ENCODE results near the gene ABTB1. TPM values are rescaled to one million over a fixed set of nuclear protein-coding genes. Genes with fewer than 3 reads are reported as not detected.
A peak's percentile ranks its signal among the peaks of the same experiment; 100 is the strongest.

The ABTB1 gene
- polyA plus RNA-seq, 1 donor, result 17.0 TPM

DNA sequence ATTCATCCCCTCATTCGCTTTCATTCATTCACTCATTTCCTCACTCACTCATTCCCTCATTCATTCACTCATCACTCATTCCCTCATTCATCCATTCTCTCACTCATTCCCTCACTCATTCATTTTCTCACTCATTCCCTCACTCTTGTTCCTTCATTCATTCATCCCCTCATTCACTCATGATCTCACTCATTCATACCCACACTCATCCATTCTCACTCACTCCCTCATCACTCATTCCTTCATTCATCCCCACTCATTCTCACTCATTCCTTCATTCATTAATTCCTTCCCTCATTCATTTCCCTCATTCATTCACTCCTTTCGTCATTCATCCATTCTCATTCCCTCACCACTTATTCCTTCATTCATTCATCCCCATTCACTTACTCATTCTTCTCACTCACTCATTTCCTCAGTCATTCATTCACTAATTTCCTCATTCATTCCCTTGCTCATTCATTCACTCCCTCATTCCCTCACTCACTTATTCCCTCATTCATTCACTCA is 14.5 kb downstream of the ABTB1 start:
- H3K36me3 ChIP-seq (ENCODE audit: control insufficient read depth, insufficient read depth, low read length), result peaks cover 7% of the 10 kb centered on the region
- no peaks in the 10 kb centered on the region for H3K27me3 ChIP-seq (ENCODE audit: control insufficient read depth, insufficient read depth, low read length)
- H3K4me1 ChIP-seq (ENCODE audit: control insufficient read depth, insufficient read depth, low read length), result no peaks in the 10 kb centered on the region
- no peak overlapping the region for H3K4me3 ChIP-seq (ENCODE audit: low read length)
- no peak overlapping the region for H3K27ac ChIP-seq (ENCODE audit: low read length)
- H3K9me3 ChIP-seq (ENCODE audit: control insufficient read depth, low read depth, low read length), result no peaks in the 10 kb centered on the region
- no peak for DNase-seq
- 92% methylated on average over 2 of the region's 2 CpGs for WGBS (ENCODE audit: insufficient coverage, low lambda C conversion rate)

GRCh38 chr3:127688022-127688415 is 15.3 kb downstream of the ABTB1 start:
- no peak overlapping the region for H3K4me3 ChIP-seq (ENCODE audit: low read length)
- no peaks in the 10 kb centered on the region for H3K27me3 ChIP-seq (ENCODE audit: control insufficient read depth, insufficient read depth, low read length)
- no peaks in the 10 kb centered on the region for H3K9me3 ChIP-seq (ENCODE audit: control insufficient read depth, low read depth, low read length)
- peaks cover 10% of the 10 kb centered on the region for H3K36me3 ChIP-seq (ENCODE audit: control insufficient read depth, insufficient read depth, low read length)
- WGBS (ENCODE audit: insufficient coverage, low lambda C conversion rate), result no CpG with 5 or more reads among the region's 2 CpGs
- no peak for DNase-seq
- no peaks in the 10 kb centered on the region for H3K4me1 ChIP-seq (ENCODE audit: control insufficient read depth, insufficient read depth, low read length)
- no peak overlapping the region for H3K27ac ChIP-seq (ENCODE audit: low read length)

- no peaks in the 10 kb centered on the region for H3K27me3 ChIP-seq (ENCODE audit: control insufficient read depth, insufficient read depth, low read length)
- H3K4me1 ChIP-seq (ENCODE audit: control insufficient read depth, insufficient read depth, low read length), result no peaks in the 10 kb centered on the region
- no peak overlapping the region for H3K4me3 ChIP-seq (ENCODE audit: low read length)
- H3K9me3 ChIP-seq (ENCODE audit: control insufficient read depth, low read depth, low read length), result no peaks in the 10 kb centered on the region
- no peak overlapping the region for H3K27ac ChIP-seq (ENCODE audit: low read length)
- H3K36me3 ChIP-seq (ENCODE audit: control insufficient read depth, insufficient read depth, low read length), result peaks cover 14% of the 10 kb centered on the region
- 100% methylated on average over 2 of the region's 20 CpGs for WGBS (ENCODE audit: insufficient coverage, low lambda C conversion rate)
- no peak for DNase-seq
Measured at GRCh38 chr3:127688416-127689265, 15.9 kb downstream of the ABTB1 start.

DNA sequence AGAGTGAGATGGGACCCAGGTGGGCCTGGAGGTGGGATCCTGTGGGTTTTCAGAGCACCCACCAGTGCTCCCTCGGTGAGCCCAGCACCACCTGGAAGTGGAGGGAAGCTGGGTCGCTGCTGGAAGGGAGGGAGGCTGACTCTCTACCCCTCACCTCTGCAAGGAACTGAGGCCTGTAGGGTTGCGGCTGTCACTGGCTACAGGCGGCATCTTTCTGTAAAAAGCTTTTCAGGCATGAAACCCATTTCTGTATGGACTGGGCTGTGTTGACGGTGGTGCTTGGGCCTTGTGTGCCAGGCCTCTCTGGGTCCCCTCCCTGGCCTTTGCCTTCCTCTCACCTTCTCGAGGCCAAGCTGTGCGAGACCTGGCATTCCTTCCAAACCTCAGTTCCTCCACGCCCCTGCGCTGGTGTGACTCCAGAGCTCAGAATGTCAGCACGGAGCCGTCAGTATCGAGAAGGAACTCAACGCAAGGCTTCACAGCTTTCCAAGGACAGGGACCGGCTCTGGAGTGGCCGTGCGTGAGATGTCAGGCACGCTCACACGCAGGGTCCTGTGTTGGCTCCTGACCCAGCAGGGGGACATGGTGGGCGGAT is 16.6 kb downstream of the ABTB1 start:
- WGBS (ENCODE audit: insufficient coverage, low lambda C conversion rate), result no CpG with 5 or more reads among the region's 19 CpGs
- Histone ChIP-seq H3K27ac (ENCODE audit: low read length) (no peak overlapping the region), H3K36me3 (ENCODE audit: control insufficient read depth, insufficient read depth, low read length) (peaks cover 15% of the 10 kb centered on the region), H3K9me3 (ENCODE audit: control insufficient read depth, low read depth, low read length) (no peaks in the 10 kb centered on the region), H3K27me3 (ENCODE audit: control insufficient read depth, insufficient read depth, low read length) (no peaks in the 10 kb centered on the region), H3K4me1 (ENCODE audit: control insufficient read depth, insufficient read depth, low read length) (no peaks in the 10 kb centered on the region), H3K4me3 (ENCODE audit: low read length) (no peak overlapping the region)
- no peak for DNase-seq

GRCh38 chr3:127690106-127690505 is 17.4 kb downstream of the ABTB1 start:
- Histone ChIP-seq H3K4me3 (ENCODE audit: low read length) (no peak overlapping the region), H3K4me1 (ENCODE audit: control insufficient read depth, insufficient read depth, low read length) (no peaks in the 10 kb centered on the region), H3K36me3 (ENCODE audit: control insufficient read depth, insufficient read depth, low read length) (peaks cover 15% of the 10 kb centered on the region), H3K27me3 (ENCODE audit: control insufficient read depth, insufficient read depth, low read length) (no peaks in the 10 kb centered on the region), H3K9me3 (ENCODE audit: control insufficient read depth, low read depth, low read length) (no peaks in the 10 kb centered on the region), H3K27ac (ENCODE audit: low read length) (no peak overlapping the region)
- no peak for DNase-seq
- WGBS (ENCODE audit: insufficient coverage, low lambda C conversion rate), result no CpG with 5 or more reads among the region's 4 CpGs

DNA sequence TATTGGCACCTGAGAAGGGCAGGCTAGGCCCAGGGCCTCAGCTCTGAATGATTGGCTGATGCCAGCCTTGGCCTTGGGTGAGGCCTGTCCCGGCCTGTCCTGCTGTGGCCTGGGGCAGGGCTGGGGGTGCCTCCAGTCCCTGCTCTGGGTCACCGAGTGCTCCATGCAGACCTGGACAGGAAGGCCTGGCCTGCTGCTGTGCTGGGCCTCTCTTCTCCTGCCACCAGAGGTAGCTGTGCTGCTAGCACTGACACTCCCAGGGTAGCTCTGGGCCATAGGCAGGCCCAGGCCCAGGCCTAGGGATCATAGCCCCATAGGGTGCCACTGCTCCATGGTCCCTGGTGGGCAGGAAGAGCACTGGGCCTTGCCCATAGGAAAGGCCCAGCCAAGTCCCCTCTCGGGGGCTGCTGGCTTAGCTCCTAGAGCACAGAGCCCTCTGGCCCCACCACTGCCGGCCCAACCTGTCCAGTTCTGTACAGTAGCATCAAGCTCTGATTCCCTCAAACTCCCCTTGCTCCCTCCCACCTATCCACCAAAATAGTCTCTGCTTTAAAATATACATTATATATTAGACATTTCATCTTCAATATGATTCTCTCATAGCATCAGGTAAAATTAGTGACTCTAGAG is 18.2 kb downstream of the ABTB1 start:
- Histone ChIP-seq H3K27me3 (ENCODE audit: control insufficient read depth, insufficient read depth, low read length) (no peaks in the 10 kb centered on the region), H3K27ac (ENCODE audit: low read length) (no peak overlapping the region), H3K4me3 (ENCODE audit: low read length) (no peak overlapping the region), H3K4me1 (ENCODE audit: control insufficient read depth, insufficient read depth, low read length) (no peaks in the 10 kb centered on the region), H3K9me3 (ENCODE audit: control insufficient read depth, low read depth, low read length) (no peaks in the 10 kb centered on the region), H3K36me3 (ENCODE audit: control insufficient read depth, insufficient read depth, low read length) (peaks cover 15% of the 10 kb centered on the region)
- no CpG with 5 or more reads among the region's 4 CpGs for WGBS (ENCODE audit: insufficient coverage, low lambda C conversion rate)
- DNase-seq, result peak in 1 of 2 donors; percentile 43

- DNase-seq, result no peak
- Histone ChIP-seq H3K4me1 (ENCODE audit: control insufficient read depth, insufficient read depth, low read length) (peaks cover 5% of the 10 kb centered on the region), H3K27ac (ENCODE audit: low read length) (no peak overlapping the region), H3K4me3 (ENCODE audit: low read length) (no peak overlapping the region), H3K27me3 (ENCODE audit: control insufficient read depth, insufficient read depth, low read length) (no peaks in the 10 kb centered on the region), H3K36me3 (ENCODE audit: control insufficient read depth, insufficient read depth, low read length) (peaks cover 15% of the 10 kb centered on the region), H3K9me3 (ENCODE audit: control insufficient read depth, low read depth, low read length) (no peaks in the 10 kb centered on the region)
- WGBS (ENCODE audit: insufficient coverage, low lambda C conversion rate), result no CpG with 5 or more reads among the region's 8 CpGs
Measured at GRCh38 chr3:127691489-127691888, 18.7 kb downstream of the ABTB1 start.

DNA sequence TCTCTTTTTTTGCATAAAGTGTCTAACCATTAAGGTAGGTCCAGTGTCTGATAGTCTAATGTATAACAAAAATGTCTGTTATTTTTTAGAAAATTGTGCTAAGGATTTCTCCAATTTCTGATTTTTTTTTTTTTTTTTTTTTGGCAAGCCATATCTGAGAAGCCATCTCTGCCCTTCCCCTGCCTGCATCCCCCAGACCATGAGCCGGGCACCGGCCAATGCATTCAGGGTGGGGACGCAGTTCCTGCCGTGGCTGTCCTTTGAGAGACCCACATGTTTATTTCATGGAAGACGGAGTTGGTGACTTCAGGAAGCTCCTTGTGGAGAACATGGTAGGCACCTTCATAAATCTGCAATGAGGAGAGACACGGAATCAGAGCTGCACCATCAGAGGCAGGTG is 19.2 kb downstream of the ABTB1 start:
- Histone ChIP-seq H3K36me3 (ENCODE audit: control insufficient read depth, insufficient read depth, low read length) (peaks cover 15% of the 10 kb centered on the region), H3K27me3 (ENCODE audit: control insufficient read depth, insufficient read depth, low read length) (no peaks in the 10 kb centered on the region), H3K4me1 (ENCODE audit: control insufficient read depth, insufficient read depth, low read length) (peaks cover 8% of the 10 kb centered on the region), H3K27ac (ENCODE audit: low read length) (no peak overlapping the region), H3K9me3 (ENCODE audit: control insufficient read depth, low read depth, low read length) (no peaks in the 10 kb centered on the region), H3K4me3 (ENCODE audit: low read length) (no peak overlapping the region)
- WGBS (ENCODE audit: insufficient coverage, low lambda C conversion rate), result no CpG with 5 or more reads among the region's 6 CpGs
- no peak for DNase-seq

DNA sequence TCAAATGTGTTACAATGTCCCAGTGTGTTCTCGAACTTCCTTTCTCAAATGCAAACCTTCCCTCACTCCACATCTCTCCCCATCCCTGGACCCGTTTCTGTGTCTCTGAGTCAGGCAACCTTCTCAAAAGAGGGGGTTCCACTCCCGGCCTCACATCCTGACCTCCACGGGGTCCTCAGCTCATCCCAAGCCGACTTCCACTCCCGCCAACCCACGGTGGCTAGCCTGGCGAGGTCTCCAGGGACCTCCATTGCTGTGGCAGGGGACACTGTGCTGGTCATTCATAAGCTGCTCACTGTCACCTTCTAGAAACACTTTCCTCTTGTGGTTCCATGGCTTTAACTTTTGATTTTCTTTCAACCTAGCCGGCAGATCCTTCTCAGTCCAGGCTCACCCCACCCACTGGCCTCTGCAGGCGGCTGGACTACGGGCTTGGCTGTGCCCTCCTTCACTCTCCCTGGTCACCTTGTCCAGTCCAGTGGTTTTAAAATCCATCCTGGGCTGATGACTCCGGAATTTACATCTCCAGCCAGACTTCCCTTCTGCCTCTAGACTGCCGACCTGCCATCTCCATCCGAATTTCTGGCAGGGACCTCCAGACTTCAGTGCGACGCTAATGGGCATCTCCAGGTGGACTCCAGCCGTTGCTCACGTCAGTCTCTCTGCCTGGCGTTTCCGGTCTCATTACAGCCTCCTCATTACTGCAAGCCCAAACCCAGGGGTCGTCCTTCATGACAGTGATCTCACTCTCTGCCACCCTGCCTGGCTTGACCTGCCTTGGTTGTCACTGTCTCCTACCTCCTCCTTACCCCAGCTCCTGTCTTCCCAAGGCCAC is 20.0 kb downstream of the ABTB1 start:
- Histone ChIP-seq H3K36me3 (ENCODE audit: control insufficient read depth, insufficient read depth, low read length) (peaks cover 15% of the 10 kb centered on the region), H3K9me3 (ENCODE audit: control insufficient read depth, low read depth, low read length) (no peaks in the 10 kb centered on the region), H3K4me1 (ENCODE audit: control insufficient read depth, insufficient read depth, low read length) (peaks cover 13% of the 10 kb centered on the region), H3K27me3 (ENCODE audit: control insufficient read depth, insufficient read depth, low read length) (no peaks in the 10 kb centered on the region), H3K27ac (ENCODE audit: low read length) (no peak overlapping the region), H3K4me3 (ENCODE audit: low read length) (no peak overlapping the region)
- no CpG with 5 or more reads among the region's 21 CpGs for WGBS (ENCODE audit: insufficient coverage, low lambda C conversion rate)
- DNase-seq, result no peak

DNA sequence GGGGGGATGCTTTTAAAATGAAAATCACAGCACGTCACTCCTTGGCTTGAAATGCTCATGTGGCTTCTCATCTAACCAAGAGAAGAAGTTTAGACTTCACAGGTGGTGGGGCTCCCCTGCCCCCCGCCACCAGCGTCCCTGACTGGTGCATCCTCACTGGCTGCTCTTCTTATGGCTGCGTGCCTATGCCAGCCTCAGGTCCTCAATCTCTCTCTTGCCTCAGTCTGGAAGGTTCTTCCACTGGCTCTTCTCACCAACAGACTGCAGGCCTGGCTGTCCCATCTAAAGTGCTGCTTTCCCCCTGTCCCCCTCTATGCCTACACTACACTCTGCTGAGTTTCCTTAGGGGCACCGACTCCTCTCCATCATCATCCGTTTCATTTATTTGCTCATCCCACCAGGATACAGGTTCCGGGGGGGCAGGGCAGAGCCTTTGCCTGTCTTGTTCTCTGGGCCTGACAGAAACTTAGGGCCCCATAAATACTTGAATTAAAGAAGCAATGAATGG is 20.6 kb downstream of the ABTB1 start:
- H3K36me3 ChIP-seq (ENCODE audit: control insufficient read depth, insufficient read depth, low read length), result peaks cover 15% of the 10 kb centered on the region
- no peak for DNase-seq
- WGBS (ENCODE audit: insufficient coverage, low lambda C conversion rate), result no CpG with 5 or more reads among the region's 7 CpGs
- H3K4me1 ChIP-seq (ENCODE audit: control insufficient read depth, insufficient read depth, low read length), result peaks cover 19% of the 10 kb centered on the region
- no peaks in the 10 kb centered on the region for H3K27me3 ChIP-seq (ENCODE audit: control insufficient read depth, insufficient read depth, low read length)
- H3K9me3 ChIP-seq (ENCODE audit: control insufficient read depth, low read depth, low read length), result no peaks in the 10 kb centered on the region
- H3K27ac ChIP-seq (ENCODE audit: low read length), result no peak overlapping the region
- H3K4me3 ChIP-seq (ENCODE audit: low read length), result no peak overlapping the region

Data from large intestine (tissue), 3 donors.